Neural progenitor cell (in vitro differentiated cells): ENCODE measurements around the gene IFITM5.

ENCODE experiments used
- CTCF ChIP-seq: fragments of 200-600 bp; sonication (generic); IDR thresholded peaks from 2 replicates; pipeline ENCODE4 v1.5.1; 2017; ENCODE audit warnings: antibody characterized with exemption, mild to moderate bottlenecking
- EZH2 ChIP-seq: fragments of 200-600 bp; sonication (generic); IDR thresholded peaks from 2 replicates; pipeline ENCODE4 v1.6.1; 2017; ENCODE audit warnings: antibody characterized with exemption, mild to moderate bottlenecking, moderate library complexity
- EZH2phosphoT487 ChIP-seq: fragments of 200-600 bp; sonication (generic); IDR thresholded peaks from 2 replicates; pipeline ENCODE4 v1.6.1; 2017; ENCODE audit warnings: antibody characterized with exemption

- no peak for TF ChIP-seq CTCF
- no peak for TF ChIP-seq EZH2
- TF ChIP-seq EZH2phosphoT487, result no peak
Observed at GRCh38 chr11:328012-328411, 28.7 kb upstream of the IFITM5 start.
